HCT116 (cell line): ENCODE data around the gene CYB5R2. TPM values are rescaled to one million over a fixed set of nuclear protein-coding genes. Genes with fewer than 3 reads are reported as not detected.

Experiments used
- ATAC-seq: fragments of 200-7000 bp; cut with Tn5 transposase; 2 replicates; pipeline ENCODE4 v1.9.1; 2020; ENCODE audit warnings: mild to moderate bottlenecking, moderate library complexity
- BruUV-seq: library from RNA; stranded (reverse); fragments of 400-500 nt; replicated peaks from 2 replicates; lab custom pipeline; 2021; lab: Mats Ljungman, UMichigan
- CTCF ChIA-PET: fragments of 300-600 bp; sonication (Branson Sonifier 250); formaldehyde crosslinking; loops from one replicate; lab custom pipeline; 2021; ENCODE audit warnings: antibody characterized with exemption; lab: Charles Lee
- POLR2A ChIA-PET: fragments of 300-600, 350-600 bp; sonication (Branson Sonifier 250); formaldehyde crosslinking; loops from one replicate; lab custom pipeline; 2021; ENCODE audit warnings: antibody characterized with exemption; lab: Charles Lee
- RAD21 ChIA-PET, 2 experiments: fragments of 300-600 bp; sonication (Branson Sonifier 250); formaldehyde crosslinking; loops; one replicate each; lab custom pipeline; 2023; ENCODE audit warnings: low total read pairs in 2 of 2; ENCODE audit not compliant: uncharacterized antibody in 2 of 2, unreplicated experiment in 2 of 2, low non-redundant PET in 1 of 2; lab: Charles Lee
- DNase-seq: peaks from one replicate; pipeline ENCODE4 v3.0.0-alpha.2; 2010; ENCODE audit warnings: low read depth, low spot score
- H2AFZ ChIP-seq: fragments of 200-600 bp; shearing (Covaris generic), sonication (generic); 2 replicates; pipeline ENCODE4 v1.6.1; 2017; ENCODE audit warnings: low read depth, mixed run types, mixed read lengths, antibody characterized with exemption, low read length; ENCODE audit not compliant: poor library complexity, severe bottlenecking
- H3K27ac ChIP-seq: 2 replicates; pipeline ENCODE4 v1.5.1; 2012; ENCODE audit warnings: low read depth, low read length
- H3K27me3 ChIP-seq: fragments of 200-600 bp; sonication (generic); 2 replicates; pipeline ENCODE4 v1.6.1; 2016; ENCODE audit warnings: mixed run types, low read length, mixed read lengths; ENCODE audit not compliant: insufficient read depth
- H3K36me3 ChIP-seq, 2 experiments: fragments of 200-500 bp in 1 of 2; fragments of 200-600 bp in 1 of 2; sonication (Bioruptor generic) in 1 of 2; sonication (generic) in 1 of 2; 2 replicates each; pipeline versions ENCODE4 v1.5.1 to v1.6.1; 2014 to 2016; ENCODE audit warnings: low read length in 2 of 2, inconsistent platforms in 1 of 2, mixed read lengths in 1 of 2, mixed run types in 1 of 2; ENCODE audit not compliant: insufficient read depth in 2 of 2, control insufficient read depth in 1 of 2
- H3K4me1 ChIP-seq, 2 experiments: fragments of 200-600 bp in 1 of 2; sonication (generic) in 1 of 2; 2 replicates each; pipeline versions ENCODE4 v1.5.1 to v1.6.1; 2012 to 2017; ENCODE audit warnings: low read length in 2 of 2, inconsistent platforms in 1 of 2, mild to moderate bottlenecking in 1 of 2, mixed read lengths in 1 of 2, mixed run types in 1 of 2, moderate library complexity in 1 of 2; ENCODE audit not compliant: insufficient read depth in 2 of 2, control insufficient read depth in 1 of 2
- H3K4me2 ChIP-seq: fragments of 200-600 bp; sonication (generic); 2 replicates; pipeline ENCODE4 v1.6.1; 2017; ENCODE audit warnings: mixed run types, low read length, mixed read lengths
- H3K4me3 ChIP-seq, 2 experiments: fragments of 200-600 bp in 1 of 2; sonication (generic) in 1 of 2; replicated peaks in 1 of 2; 2 replicates each; pipeline ENCODE4 v1.5.1; 2011 to 2016; ENCODE audit warnings: low read length in 2 of 2, control low read depth in 1 of 2, low read depth in 1 of 2, mild to moderate bottlenecking in 1 of 2, mixed read lengths in 1 of 2, mixed run types in 1 of 2
- H3K79me2 ChIP-seq: fragments of 200-600 bp; sonication (generic); 2 replicates; pipeline ENCODE4 v1.6.1; 2017; ENCODE audit warnings: mild to moderate bottlenecking, mixed run types, low read length, moderate library complexity, mixed read lengths; ENCODE audit not compliant: insufficient read depth
- H3K9ac ChIP-seq: fragments of 200-600 bp; sonication (generic); 2 replicates; pipeline ENCODE4 v1.6.1; 2016; ENCODE audit warnings: low read length, mixed read lengths
- H3K9me2 ChIP-seq: fragments of 200-600 bp; sonication (generic), shearing (Covaris generic); 2 replicates; pipeline ENCODE4 v1.6.1; 2017; ENCODE audit warnings: mixed run types, mild to moderate bottlenecking, moderate library complexity; ENCODE audit not compliant: insufficient read depth
- H3K9me3 ChIP-seq, 2 experiments: fragments of 200-500 bp in 1 of 2; fragments of 200-600 bp in 1 of 2; sonication (Bioruptor generic) in 1 of 2; sonication (generic) in 1 of 2; 2 replicates each; pipeline ENCODE4 v1.6.1; 2014 to 2017; ENCODE audit warnings: low read length in 2 of 2, mixed read lengths in 2 of 2, inconsistent platforms in 1 of 2, low read depth in 1 of 2, mild to moderate bottlenecking in 1 of 2, mixed run types in 1 of 2, moderate library complexity in 1 of 2; ENCODE audit not compliant: control insufficient read depth in 1 of 2, insufficient read depth in 1 of 2
- H4K20me1 ChIP-seq: fragments of 200-600 bp; sonication (generic), shearing (Covaris generic); 2 replicates; pipeline ENCODE4 v1.6.1; 2017; ENCODE audit warnings: mixed run types, mild to moderate bottlenecking, moderate library complexity; ENCODE audit not compliant: insufficient read depth
- POLR2A ChIP-seq: IDR thresholded peaks from 2 replicates; pipeline ENCODE4 v1.7.0; 2011; ENCODE audit warnings: borderline replicate concordance; ENCODE audit not compliant: insufficient read depth, insufficient read length; ENCODE audit errors: extremely low read depth
- POLR2AphosphoS5 ChIP-seq: IDR thresholded peaks from 2 replicates; pipeline ENCODE4 v1.6.1; 2011; ENCODE audit warnings: mild to moderate bottlenecking, low read depth, low read length, moderate library complexity
- SIN3A ChIP-seq: IDR thresholded peaks from 2 replicates; pipeline ENCODE4 v1.6.1; 2012; ENCODE audit warnings: low read depth
- intact Hi-C: fragments of 100-400 bp; cut with micrococcal nuclease; formaldehyde crosslinking; loops from 2 replicates; pipeline ENCODE4 v1.10.0; 2022
- total RNA-seq: library from RNA; stranded (reverse); gene quantifications from one replicate; pipeline ENCODE4 v1.2.1, GENCODE V29; 2021; ENCODE audit not compliant: unreplicated experiment

CYB5R2 gene
- total RNA-seq, 1 experiment from 2014 or later = 14.4 TPM

DNA sequence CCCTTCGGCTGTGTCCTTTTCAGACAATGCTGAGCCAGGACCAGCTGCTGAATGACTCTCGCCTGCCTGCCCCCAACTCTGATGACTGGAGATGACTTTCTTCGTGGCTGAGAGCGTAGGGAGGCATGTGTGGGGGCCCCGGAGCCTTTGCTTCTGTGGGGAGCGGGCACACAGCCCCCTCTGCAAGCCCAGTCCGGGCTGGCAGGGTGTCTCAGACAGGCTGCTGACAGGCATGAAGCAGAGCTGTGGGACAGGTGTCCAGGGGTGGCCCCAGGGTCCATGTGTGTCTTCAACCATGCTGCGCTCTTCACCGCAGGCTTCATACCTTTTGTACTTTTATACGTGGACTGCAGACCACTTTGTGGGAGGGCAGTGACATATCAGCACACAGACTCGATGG lies 16.6 kb downstream of the CYB5R2 start:
- CTCF ChIA-PET = interaction anchor here (0.7 to 2.0 kb wide), 11 partner anchors 9 to 563 kb away, joined by 3 to 52 read pairs (median 9); partner anchors contain the start of gene PPFIBP2
- POLR2A ChIA-PET = no interaction called here
- no peak for ATAC-seq

GRCh38 chr11:7655253-7656217 lies 17.8 kb downstream of the CYB5R2 start:
- H3K4me3 ChIP-seq = no peak overlapping the region
- no TSS peak for BruUV-seq
- ChIA-PET POLR2A (no interaction called here), CTCF (no interaction called here), RAD21 (interaction anchor here in 1 of 2 experiments (2.7 kb wide), 1 partner anchor 84 kb away, joined by 16 read pairs; no protein-coding TSS in a partner anchor)
- no peaks in the 10 kb centered on the region for H3K4me1 ChIP-seq
- H2AFZ ChIP-seq = no peak overlapping the region
- no peaks in the 10 kb centered on the region for H3K36me3 ChIP-seq
- ATAC-seq = no peak
- intact Hi-C loops = loop anchor here (2.0 kb wide), 1 partner anchor 85 kb away; no protein-coding TSS in a partner anchor
- no peaks in the 10 kb centered on the region for H4K20me1 ChIP-seq
- no peak for TF ChIP-seq POLR2AphosphoS5
- no peak for TF ChIP-seq POLR2A
- H3K27me3 ChIP-seq = no peaks in the 10 kb centered on the region
- H3K9me3 ChIP-seq = no peaks in the 10 kb centered on the region
- DNase-seq = no peak
- no peak overlapping the region for H3K4me2 ChIP-seq
- no peaks in the 10 kb centered on the region for H3K9me2 ChIP-seq
- H3K79me2 ChIP-seq = no peaks in the 10 kb centered on the region
- H3K27ac ChIP-seq = no peak overlapping the region
- no peak overlapping the region for H3K9ac ChIP-seq

More for the DNA sequence above, 16.6 kb downstream of the CYB5R2 start:
- H3K79me2 ChIP-seq = no peaks in the 10 kb centered on the region
- no peak for TF ChIP-seq SIN3A
- no peaks in the 10 kb centered on the region for H3K9me3 ChIP-seq
- RAD21 ChIA-PET = interaction anchor here (0.9 to 2.7 kb wide), 4 partner anchors 85 to 143 kb away, joined by 4 to 16 read pairs (median 10); partner anchors contain the start of gene PPFIBP2 (in 1 of the 2)
- no peaks in the 10 kb centered on the region for H3K27me3 ChIP-seq
- H3K9me2 ChIP-seq = no peaks in the 10 kb centered on the region
- H3K9ac ChIP-seq = no peak overlapping the region
- H3K4me2 ChIP-seq = no peak overlapping the region
- H3K4me3 ChIP-seq = no peak overlapping the region
- intact Hi-C loops = loop anchor here (1.0 to 2.0 kb wide), 2 partner anchors 86 to 107 kb away; no protein-coding TSS in a partner anchor
- H4K20me1 ChIP-seq = no peaks in the 10 kb centered on the region
- BruUV-seq = no TSS peak
- no peak overlapping the region for H3K27ac ChIP-seq
- H2AFZ ChIP-seq = no peak overlapping the region
- H3K36me3 ChIP-seq = no peaks in the 10 kb centered on the region
- DNase-seq = no peak
- H3K4me1 ChIP-seq = no peaks in the 10 kb centered on the region
